Occipital lobe (tissue), 2 donors: ENCODE data around the gene HRH3. TPM values are rescaled to one million over a fixed set of nuclear protein-coding genes. Genes with fewer than 3 reads are reported as not detected.

Source experiments
- DNase-seq: peaks from one replicate; lab custom pipeline; 2025; lab: John Stamatoyannopoulos, UW
- total RNA-seq: library from RNA; depleted of rRNA; stranded (reverse); fragments of >200 nt; gene quantifications from one replicate; pipeline ENCODE4 v1.2.3, GENCODE V29; 2014

Gene HRH3
- total RNA-seq, 1 donor from 2014 or later: 0.47 TPM

DNA sequence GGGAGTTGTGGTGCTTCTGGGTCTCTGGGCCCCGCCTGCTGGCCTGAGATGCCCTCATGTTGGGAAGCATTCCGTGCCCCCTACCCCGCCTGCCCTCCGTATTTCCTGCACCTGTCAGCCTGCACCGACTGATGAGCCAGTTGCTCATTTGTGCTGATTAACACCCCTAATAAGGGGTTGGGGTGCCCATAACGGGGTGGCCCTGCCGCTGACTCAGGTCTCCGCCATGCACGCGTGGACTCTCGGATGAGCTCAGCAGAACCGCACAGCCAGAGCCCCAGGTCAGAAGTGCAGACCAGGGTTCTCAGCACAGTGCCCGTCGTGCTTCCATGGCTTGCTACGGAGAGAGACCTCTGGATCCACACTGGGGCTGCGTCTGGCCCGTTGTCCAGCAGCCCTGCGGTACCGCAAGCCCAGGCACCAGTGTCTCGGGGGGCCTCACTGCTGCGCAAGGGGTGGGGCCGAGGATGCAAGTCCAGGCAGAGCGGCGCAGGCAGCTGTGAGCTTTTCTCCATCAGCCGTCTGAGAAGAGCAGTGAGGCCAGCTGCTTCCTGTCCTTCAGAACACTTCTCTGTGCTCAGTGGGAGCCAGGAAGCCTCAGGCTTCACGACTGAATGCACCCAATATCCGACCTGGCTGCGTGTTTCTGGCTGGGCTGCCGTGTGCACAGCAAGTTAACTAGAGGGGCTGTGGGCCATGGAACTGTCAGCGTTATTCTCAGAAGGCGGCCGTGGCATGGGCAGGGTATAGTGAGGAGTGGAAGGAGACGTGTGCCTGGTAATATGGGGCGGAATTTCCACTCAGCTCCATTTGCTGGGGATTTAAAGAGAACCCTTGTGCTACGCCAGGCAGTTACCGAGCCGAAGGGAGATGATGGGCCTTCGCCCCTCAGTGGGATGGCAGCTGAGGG is 18.6 kb downstream of the HRH3 start:
- no peak for DNase-seq

DNA sequence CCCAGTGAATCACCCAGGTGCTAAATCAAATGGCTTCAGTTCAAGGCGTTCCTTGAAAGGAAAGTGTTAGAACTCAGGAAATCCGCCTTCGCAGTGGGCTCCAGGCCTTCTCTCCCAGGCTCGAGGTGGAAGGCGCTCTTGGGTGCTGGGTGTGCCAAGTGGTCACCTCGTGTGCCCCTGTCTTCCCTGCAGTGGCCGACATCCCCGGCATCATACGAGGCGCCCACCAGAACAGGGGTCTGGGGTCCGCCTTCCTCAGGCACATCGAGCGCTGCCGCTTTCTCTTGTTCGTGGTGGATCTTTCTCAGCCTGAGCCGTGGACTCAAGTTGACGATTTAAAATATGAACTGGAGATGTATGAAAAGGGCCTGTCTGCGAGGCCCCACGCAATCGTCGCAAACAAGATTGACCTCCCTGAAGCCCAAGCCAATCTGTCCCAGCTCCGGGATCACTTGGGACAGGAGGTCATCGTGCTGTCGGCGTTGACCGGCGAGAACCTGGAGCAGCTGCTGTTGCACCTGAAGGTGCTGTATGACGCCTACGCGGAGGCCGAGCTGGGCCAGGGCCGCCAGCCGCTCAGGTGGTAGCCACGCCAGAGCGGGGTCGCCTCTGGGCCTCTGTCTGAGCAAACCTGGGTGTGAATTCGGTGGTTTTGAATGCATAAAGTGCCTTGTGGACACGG is 19.4 kb downstream of the HRH3 start:
- no peak for DNase-seq

DNA sequence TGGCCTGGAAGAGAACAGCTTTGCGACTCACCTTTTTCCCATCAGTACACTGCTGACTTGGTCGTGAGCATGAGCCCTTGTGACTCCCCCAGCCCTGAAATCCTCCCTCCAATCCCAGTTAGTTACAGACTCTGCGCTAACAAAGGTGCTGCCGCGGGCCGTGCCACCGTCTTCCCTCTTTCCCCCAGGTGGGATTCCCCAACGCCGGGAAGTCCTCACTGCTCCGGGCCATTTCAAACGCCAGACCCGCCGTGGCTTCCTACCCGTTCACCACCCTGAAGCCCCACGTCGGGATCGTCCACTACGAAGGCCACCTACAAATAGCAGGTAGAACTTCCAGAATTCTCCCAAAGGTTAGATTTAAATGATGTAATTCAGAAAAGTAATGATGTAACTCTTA is 21.1 kb downstream of the HRH3 start:
- no peak for DNase-seq

DNA sequence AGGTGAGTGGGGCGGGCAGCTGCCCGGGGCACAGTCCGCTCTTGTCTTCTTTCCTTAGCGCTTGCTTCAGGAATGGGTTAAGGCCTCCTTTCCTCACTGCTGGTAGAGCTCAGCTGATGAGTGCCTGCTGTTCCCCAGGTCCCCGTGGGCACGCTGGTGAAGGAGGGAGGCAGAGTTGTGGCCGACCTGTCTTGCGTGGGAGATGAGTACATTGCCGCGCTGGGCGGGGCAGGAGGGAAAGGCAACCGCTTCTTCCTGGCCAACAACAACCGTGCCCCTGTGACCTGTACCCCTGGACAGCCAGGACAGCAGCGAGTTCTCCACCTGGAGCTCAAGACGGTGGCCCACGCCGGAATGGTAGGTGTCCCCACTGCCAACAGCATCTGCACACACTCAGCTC is 21.6 kb downstream of the HRH3 start:
- DNase-seq: no peak

DNA sequence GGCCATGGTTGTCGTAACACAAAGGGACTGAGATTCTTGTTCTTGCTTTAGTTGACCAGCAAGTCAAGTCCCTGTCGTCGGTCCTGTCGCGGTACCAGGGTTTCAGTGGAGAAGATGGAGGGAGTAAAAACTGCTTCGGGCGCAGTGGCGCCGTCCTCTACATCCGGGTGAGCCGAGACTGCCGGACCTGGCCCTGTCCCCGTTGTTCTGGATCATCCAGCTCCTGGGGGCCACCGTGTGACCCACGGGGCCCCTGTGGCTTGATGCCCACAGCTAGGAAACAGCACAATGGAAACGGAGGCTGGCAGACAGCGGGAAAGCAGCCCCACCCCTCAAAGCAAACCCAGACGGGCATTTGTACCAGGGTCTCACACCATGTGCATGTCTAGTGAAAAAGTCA is 22.3 kb downstream of the HRH3 start:
- DNase-seq: no peak

DNA sequence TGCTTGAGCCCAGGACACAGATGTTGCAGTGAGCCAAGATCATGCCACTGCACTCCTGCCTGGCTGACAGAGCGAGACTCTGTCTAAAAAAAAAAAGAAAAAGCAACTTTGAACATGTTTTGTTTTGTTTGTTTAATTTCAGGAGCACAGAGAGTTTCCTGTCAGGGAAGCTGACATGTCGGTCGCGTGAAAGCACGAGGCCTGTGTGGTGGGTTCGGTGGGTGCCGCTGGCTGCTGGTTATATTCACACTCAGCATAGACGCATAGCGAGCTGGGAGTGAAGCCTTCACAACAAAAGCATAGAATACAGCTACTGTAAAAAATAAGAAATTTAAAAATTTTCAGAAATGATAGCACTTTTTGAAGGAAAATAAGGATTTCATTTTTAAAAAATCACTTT is 22.8 kb downstream of the HRH3 start:
- no peak for DNase-seq

DNA sequence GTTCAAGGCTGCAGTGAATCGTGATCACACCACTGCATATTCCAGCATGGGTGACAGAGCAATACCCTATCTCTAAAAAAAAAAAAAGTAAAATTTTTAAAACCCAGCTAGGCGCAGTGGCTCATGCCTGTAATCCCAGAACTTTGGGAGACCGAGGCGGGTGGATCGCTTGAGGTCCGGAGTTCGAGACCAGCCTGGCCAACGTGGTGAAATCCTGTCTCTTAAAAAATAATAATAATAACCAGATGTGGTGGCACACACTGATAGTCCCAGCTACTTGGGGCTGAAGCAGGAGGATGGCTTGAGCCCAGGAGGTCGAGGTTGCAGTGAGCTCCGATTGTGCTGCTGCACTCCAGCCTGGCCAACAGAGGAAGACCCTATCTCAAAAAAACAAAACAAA is 23.8 kb downstream of the HRH3 start:
- DNase-seq: no peak

DNA sequence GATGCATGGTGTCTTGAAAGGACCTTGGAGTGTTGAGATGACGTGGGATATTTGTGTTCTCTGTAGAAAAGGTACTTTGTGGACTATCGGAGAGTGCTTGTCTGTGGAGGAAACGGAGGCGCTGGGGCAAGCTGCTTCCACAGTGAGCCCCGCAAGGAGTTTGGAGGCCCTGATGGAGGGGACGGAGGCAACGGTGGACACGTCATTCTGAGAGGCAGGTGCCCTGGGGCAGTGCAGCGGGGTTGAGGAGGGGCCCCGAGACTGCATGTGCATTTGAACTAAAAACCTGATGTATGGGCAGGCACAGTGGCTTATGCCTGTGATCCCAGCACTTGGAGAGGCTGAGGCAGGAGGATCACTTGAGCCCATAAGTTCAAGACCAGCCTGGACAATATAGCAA is 24.3 kb downstream of the HRH3 start:
- DNase-seq: no peak

DNA sequence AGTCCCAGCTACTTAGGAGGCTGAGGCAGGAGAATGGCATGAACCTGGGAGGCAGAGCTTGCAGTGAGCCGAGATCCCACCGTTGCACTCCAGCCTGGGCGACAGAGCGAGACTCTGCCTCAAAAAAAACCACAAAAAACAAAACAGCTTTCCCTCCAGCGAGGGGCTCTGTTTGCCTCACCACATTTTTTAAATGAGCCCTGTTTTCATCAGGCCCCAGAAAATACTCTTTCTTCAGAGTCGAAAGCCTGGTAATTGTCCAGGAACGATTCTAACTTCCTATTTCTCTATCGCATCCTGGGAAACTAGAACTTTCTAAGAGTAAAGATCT is 25.0 kb downstream of the HRH3 start:
- no peak for DNase-seq

DNA sequence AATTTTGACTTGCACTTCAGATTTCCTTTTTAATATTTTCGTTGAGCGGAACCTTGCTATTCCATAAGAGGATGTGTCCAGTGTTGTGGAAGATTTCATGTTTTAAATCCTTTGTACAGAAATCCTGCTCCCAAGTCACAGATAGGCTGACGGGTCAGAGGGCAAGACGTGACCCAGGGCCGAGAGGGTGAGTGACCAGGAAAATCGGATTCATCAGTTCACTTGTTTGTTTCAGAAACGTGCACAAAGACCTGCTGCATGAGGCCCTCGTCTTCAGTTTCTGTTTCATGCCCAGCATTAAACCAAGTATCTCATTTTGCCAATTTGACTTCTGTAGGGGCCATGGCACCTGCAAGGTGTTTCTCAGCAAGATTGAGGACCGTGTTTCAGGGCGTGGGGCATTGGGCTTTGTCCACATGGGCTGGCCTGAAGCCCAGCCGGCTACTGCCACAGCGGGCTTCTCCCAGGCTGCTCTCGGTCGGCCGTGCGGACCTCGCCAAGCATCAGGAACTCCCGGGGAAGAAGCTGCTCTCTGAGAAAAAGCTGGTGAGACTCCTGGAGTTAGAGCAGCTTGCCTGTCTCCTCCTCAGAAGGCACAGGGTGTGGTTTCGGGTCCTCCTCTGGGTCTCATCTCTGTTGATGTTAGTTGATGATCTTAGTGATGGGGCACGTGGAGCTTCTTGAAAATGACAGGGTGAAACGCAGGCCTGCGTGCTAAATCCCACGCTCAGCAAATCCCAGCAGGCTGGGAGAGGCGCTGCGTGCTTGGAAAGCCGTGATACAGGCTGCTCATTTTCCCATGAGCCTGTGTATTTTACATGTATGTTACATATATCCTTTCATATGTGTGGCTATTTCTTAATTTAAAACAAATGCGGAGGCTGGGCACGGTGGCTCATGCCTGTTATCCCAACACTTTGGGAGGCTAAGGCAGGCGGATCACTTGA is 26.7 kb downstream of the HRH3 start:
- DNase-seq: no peak

DNA sequence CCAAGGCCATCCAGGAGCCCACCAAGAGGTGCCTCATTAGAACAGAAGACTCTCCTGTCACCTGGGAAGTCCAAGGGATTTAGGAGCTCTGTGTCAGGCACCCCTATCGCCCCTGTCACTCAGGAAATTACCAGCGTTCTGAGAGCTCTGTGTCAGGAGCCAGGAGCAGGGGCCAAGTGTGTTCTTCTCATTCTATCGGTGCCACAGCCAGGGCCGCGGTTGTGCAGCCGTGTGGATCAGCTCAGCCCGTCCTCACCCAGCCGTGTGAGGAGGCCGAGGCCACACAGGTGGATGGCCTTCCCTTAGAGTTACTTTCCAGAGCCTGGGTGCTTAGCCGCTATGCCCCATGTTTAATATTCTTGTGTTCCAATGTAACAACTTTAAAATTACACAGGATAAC is 27.4 kb downstream of the HRH3 start:
- DNase-seq: no peak

DNA sequence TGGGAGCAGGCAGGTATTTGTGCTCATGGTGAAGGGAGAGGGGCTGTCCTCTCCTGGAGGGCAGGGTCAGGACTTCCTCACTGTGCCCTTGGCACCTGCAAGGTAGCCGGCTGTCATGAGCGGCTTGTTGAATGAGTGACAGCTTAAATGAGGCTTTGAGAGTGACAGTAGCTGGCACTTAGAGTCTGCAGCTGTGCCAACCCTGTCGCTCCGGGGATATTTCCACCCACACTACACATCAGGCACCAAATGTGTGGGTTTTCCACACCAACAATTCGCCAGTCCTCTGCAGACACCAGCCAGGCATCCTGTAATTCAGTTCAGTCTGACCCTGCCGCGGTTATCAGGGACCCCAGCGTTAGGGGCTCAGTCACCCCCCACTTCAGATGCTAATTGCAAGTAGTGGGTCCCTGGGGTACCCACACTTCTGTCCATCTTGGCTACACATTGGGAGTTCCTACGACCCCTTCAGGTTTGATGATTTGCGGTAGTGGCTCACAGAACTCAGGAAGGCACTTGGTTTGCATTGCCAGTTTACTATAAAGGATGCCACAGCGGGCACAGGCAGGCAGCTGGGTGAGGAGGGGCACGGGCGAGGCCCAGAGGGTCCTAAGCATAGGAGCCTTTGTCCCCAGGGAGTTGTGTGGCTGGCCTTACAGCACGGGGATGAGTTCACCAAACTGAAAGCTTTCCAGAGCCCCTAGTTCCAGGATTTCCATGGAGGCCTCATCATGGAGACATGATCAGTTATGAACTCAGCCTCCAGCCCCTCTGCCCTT is 28.1 kb downstream of the HRH3 start:
- DNase-seq: peak; percentile 27

DNA sequence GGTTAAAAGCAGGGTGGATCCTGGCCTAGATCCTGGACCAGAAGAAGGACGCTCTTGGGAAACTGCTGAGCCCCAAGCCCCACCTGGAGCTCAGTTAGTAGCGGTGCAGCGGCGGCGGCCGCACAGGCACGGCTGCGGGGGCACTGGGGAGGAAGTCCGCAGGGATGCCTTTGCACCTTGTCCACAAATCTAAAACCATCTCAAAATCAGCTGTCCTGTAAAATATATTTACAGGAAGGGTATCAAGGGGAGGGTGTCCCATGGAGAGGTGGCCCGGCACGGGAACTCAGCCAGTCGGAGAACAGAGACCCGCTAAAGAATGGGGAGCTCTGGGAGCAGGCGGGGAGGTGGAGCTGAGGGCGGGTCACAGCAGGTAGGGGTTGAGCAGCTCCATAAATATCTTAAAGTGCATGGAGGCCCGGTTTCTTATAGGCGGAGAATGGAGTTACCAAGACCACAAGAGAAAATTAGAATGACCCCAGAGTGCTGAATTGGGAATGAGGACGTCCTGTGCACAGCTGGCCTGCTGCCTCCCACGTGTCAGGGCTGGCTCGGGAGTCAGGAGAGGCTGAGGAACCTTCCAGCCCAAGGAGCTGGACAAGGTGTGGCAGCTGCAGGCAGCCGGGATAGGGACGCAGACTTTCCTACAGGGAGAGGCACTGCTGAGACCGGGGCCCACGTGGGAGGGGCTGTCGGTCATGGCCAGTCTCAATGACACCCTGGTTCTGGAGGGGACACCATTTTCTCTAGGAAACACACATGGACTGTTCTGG is 29.3 kb downstream of the HRH3 start:
- no peak for DNase-seq

DNA sequence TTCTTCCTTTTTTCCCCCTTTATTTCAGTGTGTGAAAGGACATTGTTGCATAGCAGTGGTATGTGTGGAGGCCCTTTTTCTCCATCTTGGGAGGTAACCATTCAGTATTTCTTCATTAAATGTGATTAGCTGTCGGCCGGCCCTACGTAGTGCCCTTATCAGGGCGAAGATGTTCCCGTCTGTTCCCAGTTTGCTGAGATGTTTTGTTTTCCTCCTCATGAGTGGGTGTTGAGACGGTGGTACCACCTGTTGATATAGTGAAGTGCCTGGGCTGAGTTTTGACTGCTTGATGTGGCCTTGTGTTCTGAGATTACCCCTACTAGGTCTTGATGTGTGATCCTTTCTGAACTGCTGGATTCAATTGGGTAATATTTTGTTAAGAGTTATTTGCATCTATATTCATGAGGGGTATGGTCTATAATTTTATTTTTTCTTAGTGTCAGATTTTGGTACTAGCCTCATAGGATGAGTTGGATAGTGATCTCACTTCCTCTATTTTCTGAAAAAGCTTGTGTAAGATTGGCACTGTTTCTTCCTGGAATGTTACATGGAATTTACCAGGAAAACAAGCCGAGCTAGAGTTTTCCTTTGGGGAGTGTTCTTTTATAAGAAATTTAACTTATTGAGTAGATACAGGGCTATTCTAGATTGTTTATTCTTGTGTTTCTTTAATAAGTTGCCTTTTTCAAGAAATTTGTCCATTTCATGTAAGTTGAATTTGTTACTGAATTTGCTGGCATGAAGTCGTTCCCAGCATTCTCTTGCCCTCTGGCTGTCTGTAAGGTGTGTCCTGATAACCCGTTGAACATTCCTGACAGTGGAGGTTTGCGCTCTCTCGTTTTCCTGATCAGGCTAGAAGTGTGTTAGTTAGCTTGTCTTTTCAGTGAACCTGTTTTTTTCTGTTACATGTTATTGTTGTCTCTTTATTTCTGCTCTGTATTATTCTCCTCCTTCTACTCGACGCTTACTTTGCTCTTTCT is 32.9 kb downstream of the HRH3 start:
- no peak for DNase-seq

DNA sequence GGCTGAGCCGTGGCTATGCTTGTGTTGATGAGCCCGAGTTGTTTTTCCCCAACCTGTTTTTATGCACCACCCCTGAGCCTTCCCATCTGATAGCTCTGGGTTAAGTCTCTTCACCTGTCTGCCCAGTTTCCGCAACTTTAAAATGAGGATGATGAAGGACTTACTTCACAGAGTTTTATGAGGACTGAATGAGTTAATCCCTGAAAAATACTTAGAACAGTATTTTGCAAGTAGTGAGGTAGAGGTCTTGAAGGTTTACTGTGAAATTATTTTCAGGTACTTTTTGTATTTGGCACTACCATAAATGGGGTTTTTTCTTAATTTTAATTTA is 34.0 kb downstream of the HRH3 start:
- no peak for DNase-seq

DNA sequence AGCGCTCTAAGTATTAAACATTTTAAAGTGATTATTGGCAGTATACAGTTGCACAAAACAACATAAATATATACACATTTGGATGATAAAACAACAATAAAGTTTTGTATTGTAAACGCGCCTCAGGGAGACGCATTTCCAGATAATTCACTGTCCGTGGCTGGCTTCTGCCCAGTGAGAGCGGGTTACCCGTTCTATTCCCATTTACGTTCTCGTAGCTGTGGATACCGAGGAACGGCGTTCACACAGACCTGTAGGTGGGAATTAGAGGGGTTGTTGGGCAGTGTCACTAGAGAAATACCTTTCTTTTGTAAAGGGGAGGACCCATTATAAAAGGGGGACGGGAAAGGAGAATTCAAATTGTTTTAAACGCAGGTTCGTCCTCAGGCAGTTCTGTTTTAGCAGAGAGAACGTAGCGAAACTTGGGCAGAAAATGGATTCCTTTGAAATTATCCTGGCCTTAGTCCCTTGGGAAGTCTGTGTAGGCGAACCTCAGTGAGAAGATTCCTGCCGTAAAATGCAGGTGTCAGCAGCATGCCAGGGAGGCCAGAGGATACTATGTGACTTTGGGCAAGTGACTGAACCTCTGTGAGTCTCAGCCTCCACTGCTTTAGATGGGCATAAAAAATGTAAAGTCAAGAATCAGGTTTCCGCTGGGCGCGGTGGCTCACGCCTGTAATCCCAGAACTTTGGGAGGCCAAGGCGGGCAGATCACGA is 36.5 kb downstream of the HRH3 start:
- DNase-seq: no peak

DNA sequence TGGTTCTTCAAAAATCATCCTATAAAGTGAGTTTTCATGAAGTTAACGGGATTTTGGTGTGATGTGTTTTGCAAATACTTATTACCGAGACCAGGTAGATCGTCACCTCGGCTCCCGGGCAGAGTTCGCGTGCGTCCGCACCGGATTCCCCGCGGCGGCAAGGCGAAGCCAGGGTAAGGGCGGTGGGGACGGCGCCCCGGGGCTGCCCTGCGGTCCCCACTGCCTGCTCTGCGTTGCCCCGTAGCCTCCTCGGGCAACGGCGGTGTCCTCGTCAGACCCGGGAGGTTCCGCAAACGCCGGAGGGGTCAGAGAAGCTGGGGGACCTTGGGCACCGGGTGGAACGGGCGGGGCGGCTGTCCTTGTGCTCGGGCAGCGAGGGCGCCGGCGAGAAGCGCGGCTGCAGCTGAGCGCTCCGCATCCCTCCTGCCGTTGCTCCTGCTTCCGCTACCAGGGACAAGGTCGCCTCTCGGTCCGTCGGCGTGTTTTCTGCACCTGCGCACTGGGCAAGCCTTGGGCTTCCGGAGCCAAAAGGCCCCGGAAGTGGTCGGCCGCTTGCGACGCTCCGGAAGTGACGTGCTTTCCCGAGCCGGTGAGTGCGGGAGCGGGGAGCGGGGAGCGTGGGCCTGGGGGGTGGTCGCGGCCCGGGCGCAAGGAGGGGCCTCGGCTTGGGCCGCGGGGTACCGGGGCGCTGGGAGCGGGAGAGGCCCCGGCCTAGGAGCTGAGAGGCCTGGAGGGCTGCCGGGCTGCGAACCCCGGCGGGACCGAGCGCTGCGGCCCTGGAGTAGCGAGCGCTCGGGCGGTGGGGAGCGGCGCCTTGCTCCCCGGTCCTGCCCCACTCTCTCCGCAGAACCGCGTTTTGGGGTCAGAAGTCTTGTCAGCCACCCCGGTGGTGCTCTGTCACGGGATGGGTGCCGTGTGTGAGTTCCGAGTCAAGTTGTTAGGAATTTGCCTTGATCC is 37.3 kb downstream of the HRH3 start, which contains the start of gene MTG2:
Gene MTG2, plus strand, starts transcription at position 560 of the 957 bp plus-strand sequence. CDS start 10,393 bp downstream, outside the sequence.
- peak; percentile 81 for DNase-seq
